Psoas muscle (tissue), 8 donors: Measurements from ENCODE around the gene PFKFB1. TPM values are rescaled to one million over a fixed set of nuclear protein-coding genes. Genes with fewer than 3 reads are reported as not detected.

Source experiments
- ATAC-seq, 4 donors: fragments of 200-7000 bp; cut with Tn5 transposase; one replicate each; pipeline ENCODE4 v1.9.1; 2020; ENCODE audit warnings: moderate library complexity in 3 of 4, mild to moderate bottlenecking in 2 of 4
- DNase-seq, 2 donors: peaks; one replicate each; pipeline ENCODE4 v3.0.0-alpha.2; 2020
- H3K27ac ChIP-seq: fragments of 200-600 bp; one replicate; pipeline ENCODE4 v1.8.0; 2022
- H3K27me3 ChIP-seq, 3 donors: fragments of 200-600 bp in 1 of 3; one replicate each; pipeline versions ENCODE4 v1.6.1 to v1.8.0; 2013 to 2022; ENCODE audit warnings: low read length in 2 of 3, mild to moderate bottlenecking in 2 of 3, moderate library complexity in 1 of 3; ENCODE audit not compliant: insufficient read depth in 3 of 3
- H3K36me3 ChIP-seq, 2 donors: fragments of 200-600 bp in 1 of 2; one replicate each; pipeline versions ENCODE4 v1.6.1 to v1.8.0; 2013 to 2022; ENCODE audit warnings: low read depth in 1 of 2, mild to moderate bottlenecking in 1 of 2, moderate library complexity in 1 of 2; ENCODE audit not compliant: insufficient read depth in 1 of 2
- H3K4me1 ChIP-seq: fragments of 200-600 bp; one replicate; pipeline ENCODE4 v1.8.0; 2022
- H3K4me3 ChIP-seq: fragments of 200-600 bp; one replicate; pipeline ENCODE4 v1.8.0; 2022; ENCODE audit warnings: mild to moderate bottlenecking
- H3K9me3 ChIP-seq: fragments of 200-600 bp; one replicate; pipeline ENCODE4 v1.8.0; 2022
- CTCF ChIP-seq: fragments of 200-600 bp; IDR thresholded peaks from one replicate; pipeline ENCODE4 v1.8.0; 2022; ENCODE audit warnings: antibody characterized with exemption
- WGBS, 3 donors: extraction: QIAGEN DNeasy Blood & Tissue Kit; methylation state at CpG; one replicate each; pipeline versions ENCODE4 v1.1.6 to v1.1.7; 2013; 5-methylcytosine and 5-hydroxymethylcytosine counted together
- intact Hi-C, 2 donors: fragments of 100-400 bp; cut with DNase I; formaldehyde crosslinking; loops; one replicate each; pipeline versions ENCODE4 v1.11.0 to v1.14.2; 2022
- polyA plus RNA-seq, 3 donors: library from polyadenylated mRNA; stranded (reverse); fragments of 200-250 nt; gene quantifications; one replicate each; pipeline ENCODE4 v1.2.3, GENCODE V29; 2013
- total RNA-seq, 4 donors: library from RNA; stranded (reverse); fragmentation: NEBNext Ultra II Directional in 2 of 4; extraction: Animal tissue kit (Norgen Biotek cat#: 25700) in 2 of 4; gene quantifications; one replicate each; pipeline versions ENCODE4 v1.2.1 to v1.2.4, GENCODE V29; 2021 to 2023
- donor health status: healthy with polysubstance abuse.
- donor health status: DM: no; HTN: no; CAD: no; lungs with moderate emphysema.
- donor health status: Bipolar disorder and iron deficiency.
- donor health status: healthy.
- donor health status: DM: yes; HTN: yes; CAD: no.
- donor health status: DM: no; HTN: no; CAD: no.
- donor health status: DM: no; HTN: no; CAD: no.
- donor health status: DM: yes; HTN: yes; CAD: no.

Gene PFKFB1
- total and polyA plus RNA-seq, 7 donors: 1.4 to 21.8 (median 15.9) TPM

GRCh38 chrX:55026840-55027239 lies 32.9 kb upstream of the PFKFB1 start:
- ATAC-seq (no peak), DNase-seq (no peak)
- no peak for TF ChIP-seq CTCF
- 53 to 82% (median 76%) methylated on average over 2 of the region's 2 CpGs for WGBS, 3 donors
- Histone ChIP-seq H3K4me3 (no peak overlapping the region), H3K27me3 (peaks cover 0 to 22% (median 0%) of the 10 kb centered on the region in 3 donors), H3K27ac (no peak overlapping the region), H3K36me3 (no peaks in the 10 kb centered on the region), H3K9me3 (no peaks in the 10 kb centered on the region), H3K4me1 (no peaks in the 10 kb centered on the region)
- intact Hi-C loops: no loop called here

GRCh38 chrX:55026143-55026542 lies 32.2 kb upstream of the PFKFB1 start:
- no peak for TF ChIP-seq CTCF
- no peaks in the 10 kb centered on the region for H3K4me1 ChIP-seq
- intact Hi-C loops: no loop called here
- peaks cover 0 to 16% (median 0%) of the 10 kb centered on the region in 3 donors for H3K27me3 ChIP-seq
- H3K36me3 ChIP-seq: no peaks in the 10 kb centered on the region
- H3K27ac ChIP-seq: no peak overlapping the region
- DNase-seq (no peak), ATAC-seq (no peak)
- H3K9me3 ChIP-seq: no peaks in the 10 kb centered on the region
- H3K4me3 ChIP-seq: no peak overlapping the region

GRCh38 chrX:55014897-55015299 lies 20.9 kb upstream of the PFKFB1 start:
- ATAC-seq: no peak
- H3K4me1 ChIP-seq: no peaks in the 10 kb centered on the region
- no peaks in the 10 kb centered on the region for H3K27me3 ChIP-seq
- H3K36me3 ChIP-seq: no peaks in the 10 kb centered on the region
- no peak for TF ChIP-seq CTCF
- H3K4me3 ChIP-seq: no peak overlapping the region
- H3K9me3 ChIP-seq: no peaks in the 10 kb centered on the region
- WGBS, 3 donors: 87 to 97% (median 96%) methylated on average over 4 of the region's 4 CpGs
- H3K27ac ChIP-seq: no peak overlapping the region
- intact Hi-C loops: no loop called here
- DNase-seq: no peak

GRCh38 chrX:55011294-55011693 lies 17.3 kb upstream of the PFKFB1 start:
- DNase-seq: no peak
- 43 to 59% (median 56%) methylated on average over 2 of the region's 2 CpGs for WGBS, 3 donors
- Histone ChIP-seq H3K9me3 (no peaks in the 10 kb centered on the region), H3K27ac (no peak overlapping the region), H3K27me3 (no peaks in the 10 kb centered on the region), H3K36me3 (peaks cover 3 to 7% of the 10 kb centered on the region in 2 donors), H3K4me1 (peaks cover 5% of the 10 kb centered on the region), H3K4me3 (no peak overlapping the region)
- intact Hi-C loops: no loop called here
- ATAC-seq: no peak
- TF ChIP-seq CTCF: no peak

GRCh38 chrX:55008571-55009358 lies 14.8 kb upstream of the PFKFB1 start:
- peaks cover 3 to 22% of the 10 kb centered on the region in 2 donors for H3K36me3 ChIP-seq
- no peaks in the 10 kb centered on the region for H3K9me3 ChIP-seq
- peaks cover 0 to 3% (median 0%) of the 10 kb centered on the region in 3 donors for H3K27me3 ChIP-seq
- ATAC-seq (peak; percentile 85 to 95 (median 89)), DNase-seq (peak in 1 of 2 donors; percentile 39)
- WGBS, 3 donors: 45 to 50% (median 48%) methylated on average over 9 of the region's 9 CpGs
- H3K4me3 ChIP-seq: no peak overlapping the region
- intact Hi-C loops: loop anchor here in 1 of 2 donors (10.0 kb wide), 1 partner anchor 364 kb away; no protein-coding TSS in a partner anchor
- peaks cover 5% of the 10 kb centered on the region for H3K4me1 ChIP-seq
- peak overlapping the region; percentile 74 for H3K27ac ChIP-seq
- TF ChIP-seq CTCF: no peak
